Skeletal muscle tissue (tissue), 1 donor: Measurements from ENCODE around the gene MAOA. TPM values are rescaled to one million over a fixed set of nuclear protein-coding genes. Genes with fewer than 3 reads are reported as not detected.

Experiments
- total RNA-seq: library from RNA; depleted of rRNA; stranded (reverse); fragments of >200 nt; gene quantifications from one replicate; pipeline ENCODE4 v1.2.3, GENCODE V29; 2014

Gene MAOA
- total RNA-seq, 1 donor from 2014 or later: 1.6 TPM

Other genes starting within 250 kb of the MAOA start
- gene MAOB, start 226.2 kb downstream of the MAOA start, total RNA-seq: 1.0 TPM